Hematopoietic multipotent progenitor cell treated with erythropoietin and hydrocortisone succinate and interleukin-3 and kit ligand, for 17 days (in vitro differentiated cells): ENCODE results near the gene CACNA2D4.

Source experiments
- DNase-seq: peaks from one replicate; pipeline ENCODE4 v3.0.0-alpha.2; 2015; ENCODE audit warnings: low spot score

CACNA2D4 gene

DNA sequence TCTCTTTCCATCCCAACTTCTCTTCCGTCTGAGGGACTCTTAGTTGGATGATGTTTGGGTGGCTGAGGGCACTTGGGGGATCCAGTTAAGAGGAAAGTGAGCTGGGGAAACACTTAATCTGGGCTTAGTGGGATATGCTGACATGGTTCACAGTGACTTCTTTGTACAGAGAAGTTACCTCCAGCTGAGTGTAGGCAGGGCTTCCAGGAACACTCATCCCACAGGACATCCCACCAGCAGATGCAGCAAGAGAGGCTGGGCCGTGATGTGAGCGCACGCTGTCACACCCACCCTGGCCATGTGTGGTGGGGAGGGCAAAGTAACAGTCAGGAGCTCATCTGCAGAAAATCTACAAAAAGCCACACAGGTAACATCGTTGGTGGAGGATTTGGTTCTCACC is 832 bp upstream of the CACNA2D4 start:
- DNase-seq, result peak; percentile 29

DNA sequence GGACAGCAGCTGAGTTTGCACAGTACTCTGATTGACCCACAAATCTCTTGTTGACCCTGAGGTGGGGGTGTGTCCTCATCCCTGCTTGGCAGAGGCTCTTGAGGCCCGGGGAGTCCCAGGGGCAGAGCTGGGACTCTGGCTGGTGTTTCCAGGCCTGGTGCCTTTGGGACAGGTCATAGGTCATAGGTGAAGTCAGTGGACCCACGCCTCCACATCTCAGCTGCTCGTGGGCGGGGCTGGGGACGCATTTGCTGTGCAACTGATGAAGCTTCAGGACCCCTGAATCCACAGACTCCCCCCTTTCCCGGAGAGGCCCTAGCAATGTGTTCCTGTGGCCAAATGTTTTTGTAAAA is 408 bp upstream of the CACNA2D4 start:
- no peak for DNase-seq

DNA sequence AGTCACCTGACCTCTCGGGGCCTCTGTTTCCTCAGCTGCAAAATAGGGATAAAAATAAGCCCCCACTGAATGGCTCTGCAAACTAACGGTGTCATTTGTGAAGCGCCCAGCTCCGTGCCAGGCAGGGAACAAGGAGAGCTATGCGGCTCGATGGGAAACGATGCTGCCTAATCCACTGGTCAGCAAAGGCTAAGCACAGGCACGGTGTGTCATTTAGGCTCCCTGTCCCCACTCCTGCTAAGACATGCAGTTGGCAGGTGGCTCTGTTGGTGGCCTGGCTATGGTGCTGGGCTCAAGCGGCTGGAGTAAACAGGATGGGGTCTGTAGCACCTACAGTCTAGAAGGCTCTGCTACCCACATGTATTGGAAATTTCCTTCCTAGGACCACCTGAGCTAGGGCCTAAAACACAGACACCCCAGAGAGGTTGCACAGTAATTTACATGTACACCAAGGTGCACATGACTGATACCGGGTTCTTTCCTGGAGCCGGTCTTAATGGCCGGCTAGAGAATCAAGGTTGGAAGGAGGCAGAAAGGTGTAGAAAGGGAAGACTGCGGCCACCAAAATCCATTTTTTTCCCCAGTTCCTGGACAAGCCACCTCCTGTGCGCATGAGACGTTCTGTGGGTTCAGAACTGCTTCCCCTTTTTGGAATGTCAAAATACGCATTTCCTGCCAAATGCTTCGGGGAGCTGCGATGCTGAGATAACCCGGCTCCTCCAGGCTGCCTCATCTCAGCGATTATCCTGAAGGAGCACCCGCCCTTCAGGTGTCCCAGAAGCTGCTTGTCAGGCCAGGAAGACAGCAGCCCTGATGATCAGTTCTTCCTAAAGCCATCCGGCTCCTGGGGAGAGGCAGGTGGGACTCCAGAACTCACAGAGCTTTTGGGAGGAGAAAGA is 1.0 kb downstream of the CACNA2D4 start:
- peak; percentile 84 for DNase-seq

DNA sequence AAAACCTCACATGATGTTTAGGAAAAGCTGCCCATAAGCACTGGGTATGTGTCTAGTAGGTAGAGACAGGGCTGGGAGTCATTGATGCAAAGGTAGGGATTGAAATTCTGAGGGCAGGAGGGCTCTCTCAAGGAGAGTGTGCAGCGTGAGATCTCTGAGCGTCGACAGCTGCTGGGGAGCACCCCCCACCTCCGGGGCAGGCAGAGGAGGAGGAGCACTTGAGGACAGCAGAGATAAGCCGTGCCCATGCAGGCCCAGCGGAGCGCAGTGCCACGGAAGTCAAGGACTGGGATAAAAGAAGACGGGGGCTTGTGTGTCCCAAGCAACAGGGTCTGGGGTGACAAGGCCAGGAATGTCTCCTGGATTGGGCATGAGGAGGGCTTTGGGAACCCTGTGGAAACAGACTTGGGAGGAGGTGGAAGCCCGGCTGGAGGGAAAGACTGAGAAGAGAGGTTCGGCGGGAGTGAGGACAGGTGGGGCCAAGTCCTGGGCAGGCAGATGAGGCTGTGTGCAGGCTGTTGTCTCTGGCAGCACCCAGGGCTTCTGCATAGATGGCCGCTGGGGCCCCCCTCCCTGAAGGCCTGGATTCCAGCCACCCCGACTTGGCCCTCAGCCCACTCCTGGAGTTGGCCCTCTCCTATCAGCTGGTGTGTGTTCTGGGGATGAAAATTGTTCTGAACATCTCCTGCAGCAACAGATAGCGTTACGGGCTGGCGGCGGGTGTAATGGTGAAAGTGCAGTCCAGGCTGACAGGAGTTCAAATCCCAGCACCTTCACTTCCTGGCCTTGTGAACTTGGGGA is 1.9 kb downstream of the CACNA2D4 start:
- peak; percentile 93 for DNase-seq

DNA sequence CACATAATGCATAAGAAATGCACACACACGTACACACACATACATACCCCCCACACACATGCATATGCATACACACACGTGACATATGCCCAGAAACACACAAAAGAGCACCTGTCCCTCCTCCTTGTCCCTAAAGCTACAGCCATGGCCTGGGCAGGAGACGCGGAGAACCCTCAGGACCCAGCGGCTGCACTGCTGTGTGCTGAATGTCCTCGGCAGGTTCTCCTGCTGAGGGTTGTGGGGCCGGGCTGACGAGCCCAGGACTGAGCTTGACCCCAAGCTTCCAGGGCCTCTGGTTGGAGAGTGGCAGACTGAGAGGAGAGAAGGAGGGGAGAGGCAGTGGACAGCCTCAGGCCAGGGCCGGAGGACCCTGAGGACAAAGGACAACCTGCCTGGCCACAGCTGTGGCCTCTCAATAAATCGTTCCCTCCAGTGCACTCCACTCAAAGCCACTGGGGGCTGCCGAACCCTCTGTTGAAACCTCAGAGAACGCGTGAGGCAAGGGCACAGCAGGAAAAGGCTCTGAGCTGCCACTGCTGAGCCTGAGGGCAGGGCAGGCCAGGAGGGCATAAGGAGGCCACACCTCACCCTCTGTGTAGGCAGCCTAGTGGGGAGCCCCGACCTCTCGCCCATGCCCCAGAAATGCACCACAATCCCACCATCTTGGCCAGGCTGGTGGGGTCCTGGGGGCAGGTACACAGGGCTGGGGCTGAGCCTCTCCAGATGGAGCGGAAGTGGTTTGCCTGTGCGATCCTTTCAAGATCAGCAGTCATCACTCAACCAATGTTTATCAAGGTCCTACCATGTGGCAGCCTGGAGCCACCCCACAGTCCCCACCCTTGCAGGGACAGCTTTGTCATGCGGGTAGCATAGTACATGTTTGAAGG is 3.1 kb downstream of the CACNA2D4 start:
- DNase-seq, result peak; percentile 90

DNA sequence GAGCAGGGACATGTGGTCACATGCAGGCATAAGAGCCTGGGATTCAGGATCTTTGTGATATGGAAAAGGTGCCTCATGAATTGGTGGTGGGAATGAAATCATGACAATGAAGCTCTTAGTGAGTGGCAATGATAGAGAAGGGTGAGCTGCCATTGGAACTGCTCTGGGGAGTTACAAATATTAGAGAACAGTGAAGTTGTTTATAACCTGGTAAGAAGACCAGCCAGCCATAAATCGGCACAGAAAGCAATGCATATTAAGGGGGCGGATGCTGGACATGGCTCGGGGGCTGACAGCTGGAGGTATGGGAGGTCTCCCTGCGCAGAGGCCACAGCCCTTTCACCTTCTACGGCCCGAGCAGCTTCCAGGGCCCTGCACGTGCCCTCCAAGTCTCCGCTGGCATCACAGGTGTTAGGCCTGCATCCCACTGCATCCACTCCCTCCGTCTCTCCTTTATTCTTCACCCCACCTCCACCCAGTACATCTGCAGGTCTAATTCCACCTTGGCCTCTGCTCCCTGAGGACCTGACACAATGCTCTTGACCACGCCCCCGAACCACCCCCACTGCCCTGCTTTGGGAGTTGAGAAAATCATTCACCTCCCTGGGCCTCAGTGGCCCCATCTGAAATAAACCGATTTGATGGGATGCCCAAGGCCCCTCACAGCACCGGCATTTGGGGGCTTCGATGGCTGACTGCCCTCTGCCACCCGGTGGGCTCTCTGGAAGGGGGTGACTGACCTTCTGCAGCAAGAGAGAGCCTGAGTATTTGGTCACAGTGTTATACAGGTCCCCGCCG is 4.1 kb downstream of the CACNA2D4 start:
- no peak for DNase-seq

DNA sequence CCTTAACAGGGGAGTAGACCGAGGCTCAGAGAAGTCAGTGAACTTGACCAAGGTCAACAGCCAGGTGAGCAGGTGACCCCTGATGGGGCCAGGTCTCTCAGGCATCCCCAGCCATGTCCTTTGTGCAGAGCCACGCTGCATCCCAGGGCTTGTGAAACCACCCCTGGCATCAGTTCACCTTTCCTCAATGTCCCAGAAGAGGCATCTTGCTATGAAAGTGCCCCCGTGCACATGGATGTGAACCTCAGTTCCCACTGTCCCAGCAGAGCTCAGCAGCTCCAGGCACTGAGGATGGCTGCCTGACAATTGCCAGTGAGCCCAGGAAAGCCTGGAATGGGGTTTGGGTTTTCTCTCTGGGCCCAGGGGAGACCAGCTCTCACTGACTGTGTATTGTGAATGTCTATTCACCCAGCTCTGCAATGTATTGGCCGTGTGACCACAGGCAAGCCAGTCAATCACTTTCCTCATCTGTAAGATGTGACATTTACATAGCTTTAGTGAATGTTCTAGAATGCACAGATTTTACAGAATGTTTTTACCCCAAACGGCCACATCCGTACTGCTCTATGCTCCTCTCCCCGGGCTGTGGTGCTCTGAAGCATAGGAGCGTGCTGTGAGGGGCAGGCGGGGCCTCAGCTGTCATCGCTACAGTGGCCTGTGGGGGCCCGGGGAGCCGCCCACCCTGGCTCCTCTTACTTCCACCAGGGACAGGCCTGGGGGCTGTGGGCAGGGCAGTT is 4.9 kb downstream of the CACNA2D4 start:
- no peak for DNase-seq

DNA sequence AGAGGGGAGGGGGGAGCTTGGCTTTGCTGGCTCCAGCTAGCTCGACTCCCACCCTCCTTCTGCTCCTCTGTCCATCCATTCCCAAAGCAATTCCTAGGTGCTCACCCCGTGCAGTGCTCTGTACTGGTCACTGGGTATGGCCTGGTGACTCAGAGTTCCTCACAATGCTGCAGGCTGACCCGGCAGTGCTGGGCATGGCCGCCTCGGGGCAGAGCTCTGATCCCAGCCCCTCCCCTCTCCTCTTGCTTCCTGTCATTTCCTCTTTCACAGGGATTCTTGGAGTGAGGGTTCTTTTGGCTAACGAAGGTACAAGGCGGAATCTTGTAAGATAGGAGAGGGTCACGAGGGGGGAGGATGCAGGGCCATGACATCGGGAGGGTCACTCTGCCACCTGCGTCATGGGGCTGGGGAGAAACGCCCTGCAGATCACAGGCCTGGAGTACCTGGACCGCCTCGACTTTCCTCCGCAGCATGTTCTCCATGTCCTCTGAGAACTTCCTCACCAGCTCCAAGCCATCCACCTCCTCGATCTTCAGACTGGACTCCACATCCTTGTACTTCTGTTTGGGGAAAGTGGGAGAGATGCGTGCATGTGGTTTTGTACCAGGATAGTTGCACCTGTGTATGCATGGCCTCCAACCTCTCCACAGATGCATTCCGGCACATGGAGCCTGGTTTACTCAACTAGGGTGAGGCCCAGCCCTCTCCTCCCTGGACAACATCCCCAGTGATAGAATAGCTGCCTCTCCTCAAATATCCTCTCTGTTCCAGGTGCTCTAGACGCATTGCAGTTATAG is 5.7 kb downstream of the CACNA2D4 start:
- no peak for DNase-seq

DNA sequence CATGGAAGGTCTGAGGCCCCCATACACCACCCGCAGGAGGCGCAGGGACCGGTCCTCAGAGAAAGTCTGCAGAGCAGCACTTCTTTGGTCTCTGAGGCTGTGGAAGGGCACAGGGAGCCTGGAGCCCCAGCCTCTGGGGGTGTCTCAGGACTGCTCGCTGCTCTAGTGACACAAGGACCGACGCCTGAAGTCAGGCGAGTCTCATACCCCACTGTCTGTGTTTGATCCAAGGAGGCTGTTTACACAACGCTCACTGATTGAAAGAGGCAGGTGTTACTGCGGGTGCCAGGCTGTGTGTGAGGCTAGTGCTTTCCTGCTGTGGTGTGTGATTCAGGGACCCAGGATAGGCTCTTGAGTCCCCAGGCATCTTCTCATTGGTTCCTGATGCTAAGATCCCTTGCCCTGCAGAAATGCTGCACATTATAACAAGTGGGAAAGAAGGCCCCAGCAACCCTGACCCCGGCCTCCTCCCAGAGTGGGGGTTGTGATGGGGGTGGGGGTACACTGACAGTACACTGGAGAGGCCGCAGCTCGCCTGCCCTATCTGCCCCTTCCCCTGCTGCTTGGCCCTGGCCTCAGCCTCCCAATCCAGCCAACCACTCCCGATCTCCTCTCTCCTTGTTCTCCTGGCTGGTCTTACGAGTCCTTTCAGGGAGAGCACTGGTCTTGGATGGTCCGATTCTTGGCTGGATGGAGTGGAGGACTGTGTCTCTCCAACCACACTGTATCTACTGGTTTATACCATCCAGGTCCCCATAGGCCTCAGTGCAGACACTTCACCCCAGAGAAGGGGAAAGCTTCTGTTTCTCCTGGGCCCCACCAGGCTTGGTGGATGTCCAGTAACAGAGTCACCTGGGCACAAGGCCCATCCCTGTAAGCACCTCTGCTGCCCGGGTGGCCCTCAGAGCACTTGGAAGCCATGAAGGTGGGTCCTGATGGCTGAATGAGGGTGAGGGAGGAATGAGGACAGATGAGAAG is 6.6 kb downstream of the CACNA2D4 start:
- no peak for DNase-seq

DNA sequence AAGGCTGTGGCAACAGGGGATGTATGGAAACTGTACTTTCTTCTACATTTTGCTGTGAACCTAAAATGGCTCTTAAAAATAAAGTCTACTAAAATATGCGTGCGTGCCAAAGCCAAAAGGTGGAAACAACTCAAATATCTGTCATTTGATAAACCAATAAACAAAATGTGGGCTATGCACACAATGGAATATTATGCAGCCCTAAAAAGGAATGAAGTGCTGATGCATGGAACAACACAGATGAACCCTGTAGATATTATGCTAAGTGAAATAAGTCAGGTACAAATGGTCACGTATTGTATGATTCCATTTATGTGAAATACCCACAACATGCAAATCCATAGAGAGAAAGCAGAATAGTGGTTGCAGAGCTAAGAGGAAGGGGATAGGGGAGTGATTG is 8.0 kb downstream of the CACNA2D4 start:
- DNase-seq, result no peak

DNA sequence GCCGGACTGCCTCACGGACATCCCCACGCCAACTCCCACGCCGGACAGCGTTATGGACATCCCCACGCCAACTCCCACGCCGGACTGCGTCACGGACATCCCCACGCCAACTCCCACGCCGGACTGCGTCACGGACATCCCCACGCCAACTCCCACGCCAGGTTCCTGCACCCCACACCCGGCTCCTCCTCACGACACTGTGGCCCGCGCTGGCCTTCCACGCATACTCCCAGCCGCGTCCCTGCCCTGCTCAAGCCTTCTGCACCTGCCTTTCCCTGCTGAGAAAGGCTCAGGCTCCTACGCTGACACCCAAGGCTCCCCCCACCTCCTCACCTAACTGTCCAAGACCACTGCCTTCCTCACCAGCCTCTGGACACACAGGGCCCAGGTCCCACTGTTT is 9.7 kb downstream of the CACNA2D4 start:
- DNase-seq, result no peak

DNA sequence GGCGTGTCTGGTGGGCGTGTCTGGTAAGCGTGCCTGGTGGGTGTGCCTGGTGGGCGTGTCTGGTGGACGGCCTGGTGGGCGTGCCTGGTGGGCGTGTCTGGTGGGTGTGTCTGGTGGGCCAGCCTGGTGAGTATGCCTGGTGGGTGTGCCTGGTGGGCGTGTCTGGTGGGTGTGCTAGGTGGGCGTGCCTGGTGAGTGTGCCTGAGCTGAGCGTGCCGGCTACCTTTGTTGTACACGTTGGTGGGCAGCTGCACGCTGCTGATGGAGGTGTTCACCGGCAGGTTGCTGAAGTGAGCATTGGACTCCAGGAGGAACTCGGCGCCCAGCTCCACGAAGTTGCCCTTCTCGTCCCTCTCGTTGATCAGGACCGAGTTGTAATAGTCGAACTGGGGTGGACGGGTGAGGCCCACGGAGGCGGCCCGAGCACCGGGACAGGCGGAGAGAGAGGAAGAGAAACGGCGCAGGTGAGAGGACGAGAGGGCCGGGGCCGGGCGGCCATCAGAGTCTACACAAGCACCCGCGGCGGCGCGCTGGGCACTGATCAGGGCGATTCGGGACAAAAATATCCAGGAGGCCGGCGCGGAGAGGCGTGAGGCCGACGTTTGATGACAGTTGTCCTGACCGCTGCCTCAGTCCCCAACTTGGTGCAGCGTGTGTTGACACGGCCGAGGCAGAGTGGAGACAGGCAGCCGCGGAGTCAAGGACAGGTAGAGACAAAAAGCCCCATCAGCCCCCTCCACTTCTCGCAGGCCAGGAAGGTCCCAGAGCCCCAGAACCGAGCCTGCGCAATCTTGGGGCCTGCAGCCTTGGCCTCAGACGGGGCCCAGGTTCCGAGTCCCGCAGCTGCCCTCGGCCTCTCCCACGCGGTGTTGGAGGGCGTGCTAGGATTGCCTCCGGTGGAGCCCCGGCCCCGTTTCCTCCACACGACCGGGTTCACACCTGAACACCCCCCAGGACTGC is 10.5 kb downstream of the CACNA2D4 start:
- DNase-seq, result peak; percentile 89

DNA sequence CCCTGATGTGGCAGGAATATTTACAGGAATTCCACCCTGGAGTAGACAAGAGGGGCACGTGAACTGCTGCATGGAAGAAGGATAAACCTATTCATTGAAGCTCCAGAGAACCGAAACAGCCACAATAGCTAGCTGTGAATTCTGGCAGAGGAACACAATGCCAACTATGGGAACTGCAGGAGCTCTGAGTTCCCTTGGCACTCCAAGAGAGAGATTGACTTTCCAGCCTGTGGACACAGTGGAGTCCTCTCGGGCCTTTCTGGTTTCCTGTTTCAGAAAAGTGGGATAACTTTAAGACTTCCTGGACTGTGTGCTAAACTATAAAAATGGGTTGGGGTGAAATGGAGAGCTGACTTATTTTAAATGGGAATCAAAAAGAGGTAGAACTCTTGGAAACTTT is 11.9 kb downstream of the CACNA2D4 start:
- DNase-seq, result no peak

DNA sequence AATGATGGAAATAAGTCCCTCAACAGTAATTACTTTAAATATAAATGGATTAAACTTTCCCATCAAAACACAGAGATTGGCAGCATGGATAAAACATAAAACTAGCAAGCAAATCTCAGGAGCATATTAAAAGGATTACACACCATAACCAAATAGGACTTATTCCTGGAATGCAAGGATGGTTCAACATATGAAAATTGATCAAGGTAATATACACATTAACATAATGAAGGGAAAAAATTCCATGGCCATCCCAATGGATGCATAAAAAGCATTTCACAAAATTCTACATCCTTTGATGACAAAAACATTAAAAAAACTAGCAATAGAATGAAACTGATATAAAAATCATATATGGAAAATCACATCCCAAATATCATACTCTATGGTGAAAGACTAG is 13.6 kb downstream of the CACNA2D4 start:
- no peak for DNase-seq

DNA sequence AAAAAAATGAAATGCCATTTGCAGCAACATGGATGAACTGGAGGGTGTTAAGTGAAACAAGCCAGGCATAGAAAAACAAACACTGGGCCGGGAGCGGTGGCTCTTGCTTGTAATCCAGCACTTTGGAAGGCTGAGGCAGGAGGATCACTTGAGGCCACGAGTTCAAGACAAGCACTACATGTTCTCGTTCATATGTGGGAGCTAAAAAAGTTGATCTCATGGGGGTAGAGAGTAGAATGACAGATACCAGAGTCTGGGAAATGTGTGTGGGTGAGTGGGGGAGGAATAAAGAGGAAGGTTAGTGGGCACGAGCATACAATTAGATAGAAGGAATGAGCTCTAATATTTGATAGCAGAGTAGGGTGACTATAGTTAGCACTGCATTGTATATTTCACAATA is 21.5 kb downstream of the CACNA2D4 start:
- no peak for DNase-seq

DNA sequence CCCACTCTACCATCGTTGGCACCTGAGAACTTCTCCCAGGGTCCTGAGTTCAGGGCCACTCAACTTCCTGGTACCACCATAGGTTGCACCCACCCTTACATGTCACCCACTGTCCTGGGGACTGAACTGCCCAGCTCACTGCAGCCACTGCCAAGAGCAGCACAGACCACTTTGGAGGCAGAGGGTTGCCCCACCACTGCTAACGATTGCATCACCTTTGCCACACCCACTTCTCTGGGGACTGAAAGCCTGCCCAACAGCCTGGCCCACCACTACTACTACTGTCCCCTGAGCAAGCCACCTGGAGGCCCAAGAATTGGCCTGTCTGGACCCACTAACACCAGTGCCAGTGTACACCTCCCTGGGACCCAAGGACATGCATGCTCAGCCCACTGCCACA is 27.6 kb downstream of the CACNA2D4 start:
- DNase-seq, result no peak

DNA sequence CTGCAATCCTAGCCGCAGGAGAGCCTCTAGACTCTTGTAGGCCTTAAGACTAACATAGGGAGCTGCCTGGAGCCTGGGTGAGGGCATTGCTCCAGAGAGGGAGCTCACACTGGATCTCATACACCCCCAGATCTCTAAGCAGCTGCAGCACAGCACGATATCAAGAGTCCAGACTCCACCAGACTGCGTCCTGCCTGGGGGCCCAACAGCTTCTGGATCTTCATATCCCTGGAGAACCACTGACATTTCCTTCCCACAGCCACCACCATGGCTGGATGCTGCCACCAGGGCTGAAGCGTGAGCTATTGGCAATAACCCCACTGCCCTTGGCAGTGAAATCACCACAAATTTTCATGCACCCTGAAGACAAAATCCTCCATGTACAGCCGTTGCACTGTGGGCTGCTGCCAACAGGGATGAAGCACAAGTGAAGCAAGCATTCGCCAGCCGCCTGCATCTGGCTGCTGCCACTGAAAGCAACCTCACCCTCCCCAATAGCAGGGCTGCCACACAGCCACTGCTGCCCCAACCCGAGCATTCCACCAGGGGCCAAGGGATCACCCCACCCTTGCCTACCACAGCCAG is 28.2 kb downstream of the CACNA2D4 start:
- DNase-seq, result no peak
